PFSK-1 (cell line): ENCODE measurements around the gene CD55.

Source experiments
- FOXP2 ChIP-seq: optimal IDR thresholded peaks from 2 replicates; pipeline ENCODE3; 2011; ENCODE audit warnings: borderline replicate concordance, control low read depth, inconsistent platforms; ENCODE audit not compliant: insufficient read depth; ENCODE audit errors: extremely low read length, extremely low read depth
- SIN3A ChIP-seq: IDR thresholded peaks from 2 replicates; pipeline ENCODE4 v1.6.1; 2012; ENCODE audit warnings: mild to moderate bottlenecking, low read length, moderate library complexity, borderline replicate concordance; ENCODE audit not compliant: insufficient read depth
- TAF1 ChIP-seq: IDR thresholded peaks from 2 replicates; pipeline ENCODE4 v1.6.1; 2012; ENCODE audit warnings: low read length, control low read depth, borderline replicate concordance; ENCODE audit not compliant: insufficient read depth

DNA sequence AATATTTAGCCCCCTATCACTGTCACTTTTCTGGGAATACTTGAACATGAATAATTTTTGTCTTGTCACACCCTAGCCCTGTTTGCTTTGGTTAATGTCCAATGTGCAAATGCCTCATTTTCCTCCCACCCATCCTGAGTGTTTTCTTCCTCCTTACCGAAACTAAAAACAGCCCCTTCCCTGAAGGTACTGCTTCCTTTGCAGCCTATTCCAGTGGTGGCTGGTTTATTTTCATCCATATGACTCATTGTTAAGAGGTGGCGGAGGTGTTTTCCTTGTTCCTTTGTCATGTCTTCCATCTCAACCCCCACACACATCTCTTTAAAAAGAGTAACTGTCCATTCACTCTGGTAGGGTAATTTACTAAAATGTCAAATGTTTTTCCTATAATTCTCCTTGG lies 40.4 kb downstream of the CD55 start:
- TF ChIP-seq TAF1 (no peak), SIN3A (no peak), FOXP2 (no peak)
